OCI-LY1 (cell line): ENCODE data around the gene LEKR1.

Experiments used
- H2AFZ ChIP-seq: fragments of 200-600 bp; sonication (generic), shearing (Covaris generic); 2 replicates; pipeline ENCODE4 v1.6.0; 2014; ENCODE audit warnings: antibody characterized with exemption, mild to moderate bottlenecking, low read length
- H3F3A ChIP-seq: fragments of 200-600 bp; sonication (generic), shearing (Covaris generic); 2 replicates; pipeline ENCODE4 v1.6.0; 2014; ENCODE audit warnings: mild to moderate bottlenecking, antibody characterized with exemption, low read length, moderate library complexity; ENCODE audit not compliant: insufficient read depth
- H3K27ac ChIP-seq: fragments of 200-600 bp; sonication (generic); 2 replicates; pipeline ENCODE4 v1.5.1; 2014; ENCODE audit warnings: low read length, mixed run types, mild to moderate bottlenecking, low read depth; ENCODE audit not compliant: poor library complexity, severe bottlenecking
- H3K27me3 ChIP-seq: fragments of 200-600 bp; sonication (generic); 2 replicates; pipeline ENCODE4 v1.6.0; 2014; ENCODE audit warnings: antibody characterized with exemption, mild to moderate bottlenecking, low read length, moderate library complexity; ENCODE audit not compliant: insufficient read depth
- H3K36me3 ChIP-seq: fragments of 200-600 bp; sonication (generic); 2 replicates; pipeline ENCODE4 v1.6.1; 2014; ENCODE audit warnings: mild to moderate bottlenecking, antibody characterized with exemption, low read length, moderate library complexity, mixed read lengths; ENCODE audit not compliant: insufficient read depth
- H3K4me1 ChIP-seq: fragments of 200-600 bp; sonication (generic); 2 replicates; pipeline ENCODE4 v1.5.1; 2014; ENCODE audit warnings: mild to moderate bottlenecking, low read length, moderate library complexity; ENCODE audit not compliant: insufficient read depth, severe bottlenecking
- H3K4me2 ChIP-seq: fragments of 200-600 bp; sonication (generic), shearing (Covaris generic); 2 replicates; pipeline ENCODE4 v1.6.1; 2014; ENCODE audit warnings: low read length
- H3K4me3 ChIP-seq: fragments of 200-600 bp; sonication (generic); 2 replicates; pipeline ENCODE4 v1.5.1; 2014; ENCODE audit warnings: low read length, low read depth, mild to moderate bottlenecking, mixed read lengths; ENCODE audit not compliant: poor library complexity, severe bottlenecking
- H3K79me2 ChIP-seq: fragments of 200-600 bp; shearing (Covaris generic); 2 replicates; pipeline ENCODE4 v1.6.1; 2016; ENCODE audit warnings: mixed run types, low read length, mixed read lengths; ENCODE audit not compliant: insufficient read depth
- H3K9ac ChIP-seq: fragments of 200-600 bp; sonication (generic), shearing (Covaris generic); 2 replicates; pipeline ENCODE4 v1.6.1; 2014; ENCODE audit warnings: mild to moderate bottlenecking, low read length, mixed read lengths
- H3K9me2 ChIP-seq: fragments of 200-600 bp; sonication (generic), shearing (Covaris generic); 2 replicates; pipeline ENCODE4 v1.6.1; 2014; ENCODE audit warnings: low read depth, mild to moderate bottlenecking, low read length, mixed read lengths
- H3K9me3 ChIP-seq: fragments of 200-600 bp; shearing (Covaris generic); 2 replicates; pipeline ENCODE4 v1.6.1; 2014; ENCODE audit warnings: low read length, mixed read lengths
- H4K20me1 ChIP-seq: fragments of 200-600 bp; sonication (generic), shearing (Covaris generic); 2 replicates; pipeline ENCODE4 v1.6.0; 2016; ENCODE audit warnings: mild to moderate bottlenecking, low read length; ENCODE audit not compliant: insufficient read depth
- EZH2 ChIP-seq: fragments of 200-600 bp; sonication (generic), shearing (Covaris generic); IDR thresholded peaks from 2 replicates; pipeline ENCODE4 v1.8.0; 2017; ENCODE audit warnings: borderline replicate concordance, mixed run types, mild to moderate bottlenecking, antibody characterized with exemption, low read length, moderate library complexity, mixed read lengths
- TF ChIP-seq, protein P1 (sequence below): fragments of 200-600 bp; sonication (generic), shearing (Covaris generic); IDR thresholded peaks from 2 replicates; pipeline ENCODE4 v1.5.1; 2017; ENCODE audit warnings: mild to moderate bottlenecking, antibody characterized with exemption, low read length, moderate library complexity, mixed read lengths

LEKR1 gene

DNA sequence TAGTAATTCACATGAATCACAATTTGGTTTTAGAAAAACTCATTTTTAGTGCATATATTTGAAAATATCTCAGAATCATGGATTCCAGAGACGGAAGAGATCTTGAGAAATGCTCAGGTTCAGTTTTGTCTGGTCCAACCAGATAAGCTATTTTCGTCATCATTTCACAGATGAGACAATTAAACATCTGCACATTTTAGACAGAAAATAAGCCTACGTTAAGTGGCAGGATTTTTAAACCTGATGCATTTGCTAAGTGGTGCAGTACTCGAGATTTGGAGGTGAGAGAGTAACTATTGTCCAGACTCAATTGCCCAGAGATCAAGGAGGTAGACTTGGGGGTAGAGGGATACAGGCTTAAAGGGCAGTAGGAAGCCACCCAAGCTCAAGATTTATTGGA, 243.3 kb downstream of the LEKR1 start:
- no peaks in the 10 kb centered on the region for H3K79me2 ChIP-seq

DNA sequence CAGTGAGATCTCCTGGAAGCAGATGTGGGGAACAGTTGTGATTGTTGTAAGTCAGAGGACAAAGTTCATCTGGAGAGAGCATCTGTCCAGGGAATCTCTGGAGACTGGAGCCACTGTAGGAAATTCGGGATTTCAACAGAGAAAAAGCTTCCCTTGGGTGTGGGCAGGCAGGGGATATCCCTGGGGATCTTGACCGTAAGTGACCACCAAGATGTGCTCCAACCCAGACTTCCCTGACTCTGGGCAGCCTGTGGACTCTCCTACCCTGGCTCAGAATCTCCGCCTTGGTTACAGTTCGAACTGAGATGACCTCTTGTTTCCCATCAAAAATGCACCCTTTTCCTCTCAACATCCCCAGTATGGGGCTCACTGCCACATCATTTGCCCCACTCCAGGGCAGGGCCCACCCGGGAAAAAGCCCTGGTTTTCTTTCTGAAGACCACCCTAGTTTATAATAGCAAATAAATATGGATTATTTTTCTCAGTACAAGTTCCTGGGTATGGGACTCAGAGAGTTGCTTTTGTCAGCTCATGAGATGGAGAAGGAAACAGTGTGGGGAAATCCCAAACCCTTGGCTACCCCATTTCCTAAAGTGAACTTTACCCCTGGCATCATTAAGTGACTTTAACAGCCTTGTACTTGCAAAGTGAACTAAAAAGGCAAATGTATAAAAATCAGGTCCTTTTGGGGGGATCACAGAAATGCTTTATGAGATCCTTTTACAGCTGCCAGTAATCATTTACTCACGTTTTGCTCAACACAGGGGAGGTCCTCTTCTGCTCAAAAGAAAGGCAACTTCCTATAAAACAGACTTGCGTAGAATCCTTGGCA, 243.9 kb downstream of the LEKR1 start:
- H3K4me1 ChIP-seq: peaks cover 41% of the 10 kb centered on the region
- no peaks in the 10 kb centered on the region for H3K79me2 ChIP-seq
- no peaks in the 10 kb centered on the region for H3K9me3 ChIP-seq
- no peak overlapping the region for H3K9ac ChIP-seq
- no peaks in the 10 kb centered on the region for H3K9me2 ChIP-seq
- no peak overlapping the region for H3K27ac ChIP-seq
- no peaks in the 10 kb centered on the region for H3K27me3 ChIP-seq
- H3K4me3 ChIP-seq: no peak overlapping the region
- no peak overlapping the region for H3K4me2 ChIP-seq
- H3K36me3 ChIP-seq: no peaks in the 10 kb centered on the region
- no peaks in the 10 kb centered on the region for H4K20me1 ChIP-seq
- no peaks in the 10 kb centered on the region for H3F3A ChIP-seq
- H2AFZ ChIP-seq: no peak overlapping the region
- TF ChIP-seq, protein P1, sequence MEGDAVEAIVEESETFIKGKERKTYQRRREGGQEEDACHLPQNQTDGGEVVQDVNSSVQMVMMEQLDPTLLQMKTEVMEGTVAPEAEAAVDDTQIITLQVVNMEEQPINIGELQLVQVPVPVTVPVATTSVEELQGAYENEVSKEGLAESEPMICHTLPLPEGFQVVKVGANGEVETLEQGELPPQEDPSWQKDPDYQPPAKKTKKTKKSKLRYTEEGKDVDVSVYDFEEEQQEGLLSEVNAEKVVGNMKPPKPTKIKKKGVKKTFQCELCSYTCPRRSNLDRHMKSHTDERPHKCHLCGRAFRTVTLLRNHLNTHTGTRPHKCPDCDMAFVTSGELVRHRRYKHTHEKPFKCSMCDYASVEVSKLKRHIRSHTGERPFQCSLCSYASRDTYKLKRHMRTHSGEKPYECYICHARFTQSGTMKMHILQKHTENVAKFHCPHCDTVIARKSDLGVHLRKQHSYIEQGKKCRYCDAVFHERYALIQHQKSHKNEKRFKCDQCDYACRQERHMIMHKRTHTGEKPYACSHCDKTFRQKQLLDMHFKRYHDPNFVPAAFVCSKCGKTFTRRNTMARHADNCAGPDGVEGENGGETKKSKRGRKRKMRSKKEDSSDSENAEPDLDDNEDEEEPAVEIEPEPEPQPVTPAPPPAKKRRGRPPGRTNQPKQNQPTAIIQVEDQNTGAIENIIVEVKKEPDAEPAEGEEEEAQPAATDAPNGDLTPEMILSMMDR: no peak
- TF ChIP-seq EZH2: no peak

More for the DNA sequence above, 243.3 kb downstream of the LEKR1 start:
- H3F3A ChIP-seq: no peaks in the 10 kb centered on the region
- no peaks in the 10 kb centered on the region for H3K9me2 ChIP-seq
- H3K9ac ChIP-seq: no peak overlapping the region
- TF ChIP-seq, protein P1: no peak
- no peaks in the 10 kb centered on the region for H3K9me3 ChIP-seq
- H3K4me2 ChIP-seq: no peak overlapping the region
- no peak overlapping the region for H3K4me3 ChIP-seq
- H4K20me1 ChIP-seq: no peaks in the 10 kb centered on the region
- H3K36me3 ChIP-seq: no peaks in the 10 kb centered on the region
- no peak overlapping the region for H3K27ac ChIP-seq
- no peaks in the 10 kb centered on the region for H3K27me3 ChIP-seq
- H3K4me1 ChIP-seq: peaks cover 48% of the 10 kb centered on the region
- no peak overlapping the region for H2AFZ ChIP-seq

DNA sequence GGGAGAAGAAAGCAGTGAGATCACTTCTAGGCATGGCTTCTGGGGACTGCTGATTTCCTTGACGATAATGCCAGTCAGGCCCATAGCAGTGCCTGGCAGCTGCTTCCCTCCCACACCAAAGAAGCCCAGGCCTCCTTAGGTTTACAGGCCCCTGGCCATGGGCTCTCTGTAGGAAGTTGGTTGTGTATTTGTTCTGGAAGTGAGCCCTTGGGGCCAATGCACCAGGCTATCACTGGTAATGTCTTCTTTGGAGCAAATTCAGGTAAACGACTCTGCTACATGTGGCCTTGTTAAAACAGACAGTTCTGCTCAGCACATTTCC, 244.5 kb downstream of the LEKR1 start:
- H3K36me3 ChIP-seq: no peaks in the 10 kb centered on the region
- TF ChIP-seq, protein P1: no peak
- no peak for TF ChIP-seq EZH2
- H3K27ac ChIP-seq: no peak overlapping the region
- no peaks in the 10 kb centered on the region for H3K9me3 ChIP-seq
- H3K79me2 ChIP-seq: no peaks in the 10 kb centered on the region
- H3K4me2 ChIP-seq: no peak overlapping the region
- no peak overlapping the region for H3K4me3 ChIP-seq
- H2AFZ ChIP-seq: no peak overlapping the region
- peaks cover 40% of the 10 kb centered on the region for H3K4me1 ChIP-seq
- no peaks in the 10 kb centered on the region for H3K27me3 ChIP-seq
- no peaks in the 10 kb centered on the region for H3K9me2 ChIP-seq
- no peak overlapping the region for H3K9ac ChIP-seq
- H3F3A ChIP-seq: no peaks in the 10 kb centered on the region
- H4K20me1 ChIP-seq: no peaks in the 10 kb centered on the region
